ENCODE data around the gene MORN1.

The MORN1 gene

GRCh38 chr1:2419416-2419815, 28.1 kb upstream of the MORN1 start:
- no peak for DNase-seq (ENCODE audit: low spot score)

- DNase-seq (ENCODE audit: low spot score) = no peak
Observed at GRCh38 chr1:2418791-2419320, 27.5 kb upstream of the MORN1 start.

GRCh38 chr1:2417833-2418225, 26.5 kb upstream of the MORN1 start:
- no peak for DNase-seq (ENCODE audit: low spot score)

- no peak for DNase-seq (ENCODE audit: low spot score)
Observed at GRCh38 chr1:2417083-2417832, 25.9 kb upstream of the MORN1 start.

GRCh38 chr1:2416403-2416802, 25.0 kb upstream of the MORN1 start:
- DNase-seq (ENCODE audit: low spot score) = no peak

GRCh38 chr1:2415801-2416208, 24.5 kb upstream of the MORN1 start:
- no peak for DNase-seq (ENCODE audit: low spot score)

- no peak for DNase-seq (ENCODE audit: low spot score)
Observed at GRCh38 chr1:2415337-2415736, 24.0 kb upstream of the MORN1 start.

GRCh38 chr1:2414297-2414958, 23.1 kb upstream of the MORN1 start:
- peak; percentile 87 for DNase-seq (ENCODE audit: low spot score)

GRCh38 chr1:2413495-2414296, 22.3 kb upstream of the MORN1 start:
- no peak for DNase-seq (ENCODE audit: low spot score)

GRCh38 chr1:2412773-2413494, 21.6 kb upstream of the MORN1 start:
- DNase-seq (ENCODE audit: low spot score) = peak; percentile 74

GRCh38 chr1:2412395-2412772, 21.0 kb upstream of the MORN1 start, which contains the start of gene PEX10:
Gene PEX10, minus strand, starts transcription at chr1:2412564. Its CDS starts 62 bp downstream, at chr1:2412502.
- peak; percentile 99 for DNase-seq (ENCODE audit: low spot score)

GRCh38 chr1:2411801-2412394, 20.5 kb upstream of the MORN1 start:
- DNase-seq (ENCODE audit: low spot score) = no peak

GRCh38 chr1:2409745-2410144, 18.4 kb upstream of the MORN1 start:
- DNase-seq (ENCODE audit: low spot score) = no peak

GRCh38 chr1:2408859-2409276, 17.5 kb upstream of the MORN1 start:
- no peak for DNase-seq (ENCODE audit: low spot score)

GRCh38 chr1:2408456-2408855, 17.1 kb upstream of the MORN1 start:
- no peak for DNase-seq (ENCODE audit: low spot score)

- no peak for DNase-seq (ENCODE audit: low spot score)
Observed at GRCh38 chr1:2407991-2408275, 16.6 kb upstream of the MORN1 start.

- DNase-seq (ENCODE audit: low spot score) = no peak
Observed at GRCh38 chr1:2407166-2407990, 16.0 kb upstream of the MORN1 start.

GRCh38 chr1:2406451-2407041, 15.2 kb upstream of the MORN1 start:
- DNase-seq (ENCODE audit: low spot score) = no peak

GRCh38 chr1:2405588-2406295, 14.4 kb upstream of the MORN1 start:
- DNase-seq (ENCODE audit: low spot score) = no peak

Data from iPS-NIHi11 (cell line).